ENCODE data around the gene ANKRD6.

The ANKRD6 gene

GRCh38 chr6:89414215-89414614 is 18.7 kb upstream of the ANKRD6 start:
- DNase-seq = no peak

- DNase-seq = no peak
These were observed 17.8 kb upstream of the ANKRD6 start for GRCh38 chr6:89415185-89415584.

- DNase-seq = no peak
These were observed 16.2 kb upstream of the ANKRD6 start for GRCh38 chr6:89416796-89417195.

GRCh38 chr6:89430201-89430962 is 2.6 kb upstream of the ANKRD6 start:
- DNase-seq = no peak

- no peak for DNase-seq
These were observed 549 bp downstream of the ANKRD6 start for GRCh38 chr6:89433252-89434149.

GRCh38 chr6:89434150-89434499 is 1.2 kb downstream of the ANKRD6 start:
- DNase-seq = no peak

GRCh38 chr6:89434954-89435353 is 2.0 kb downstream of the ANKRD6 start:
- DNase-seq = no peak

- DNase-seq = no peak
These were observed 3.3 kb downstream of the ANKRD6 start for GRCh38 chr6:89436226-89436625.

- no peak for DNase-seq
These were observed 5.3 kb downstream of the ANKRD6 start for GRCh38 chr6:89438248-89438647.

GRCh38 chr6:89439014-89439413 is 6.1 kb downstream of the ANKRD6 start:
- no peak for DNase-seq

GRCh38 chr6:89440200-89440599 is 7.2 kb downstream of the ANKRD6 start:
- DNase-seq = no peak

- DNase-seq = no peak
These were observed 10.7 kb downstream of the ANKRD6 start for GRCh38 chr6:89443658-89444057.

GRCh38 chr6:89449193-89449592 is 16.2 kb downstream of the ANKRD6 start:
- no peak for DNase-seq

GRCh38 chr6:89452281-89452680 is 19.3 kb downstream of the ANKRD6 start:
- DNase-seq = no peak

GRCh38 chr6:89454300-89454699 is 21.3 kb downstream of the ANKRD6 start:
- DNase-seq = no peak

- DNase-seq = no peak
These were observed 25.8 kb downstream of the ANKRD6 start for GRCh38 chr6:89458704-89459103.

- DNase-seq = no peak
These were observed 26.5 kb downstream of the ANKRD6 start for GRCh38 chr6:89459501-89459900.

GRCh38 chr6:89460713-89461112 is 27.8 kb downstream of the ANKRD6 start:
- no peak for DNase-seq

GRCh38 chr6:89462503-89462902 is 29.6 kb downstream of the ANKRD6 start:
- no peak for DNase-seq

- no peak for DNase-seq
These were observed 31.3 kb downstream of the ANKRD6 start for GRCh38 chr6:89464295-89464694.

GRCh38 chr6:89467437-89467836 is 34.5 kb downstream of the ANKRD6 start:
- DNase-seq = no peak

- no peak for DNase-seq
These were observed 36.0 kb downstream of the ANKRD6 start for GRCh38 chr6:89468998-89469397.

GRCh38 chr6:89471287-89471867 is 38.4 kb downstream of the ANKRD6 start:
- DNase-seq = no peak

- no peak for DNase-seq
These were observed 42.1 kb downstream of the ANKRD6 start for GRCh38 chr6:89475101-89475500.

Measured in NCI-H1436 (cell line).